SJCRH30 (cell line): Measurements from ENCODE around the gene ARHGAP26. TPM values are rescaled to one million over a fixed set of nuclear protein-coding genes. Genes with fewer than 3 reads are reported as not detected.

ENCODE experiments used
- DNase-seq, 2 experiments: peaks; one replicate each; pipeline ENCODE4 v3.0.0-alpha.2; 2015 to 2020
- H3K27ac ChIP-seq: fragments of 250-450 bp; sonication (Bioruptor Pico); 2 replicates; pipeline ENCODE4 v1.5.1; 2020; ENCODE audit warnings: mild to moderate bottlenecking, moderate library complexity
- H3K27me3 ChIP-seq: fragments of 250-450 bp; sonication (Bioruptor Pico); 2 replicates; pipeline ENCODE4 v1.5.1; 2020; ENCODE audit warnings: mild to moderate bottlenecking, moderate library complexity
- H3K36me3 ChIP-seq: fragments of 250-450 bp; sonication (Bioruptor Pico); 2 replicates; pipeline ENCODE4 v1.5.1; 2020; ENCODE audit warnings: mild to moderate bottlenecking, moderate library complexity
- H3K4me1 ChIP-seq: fragments of 250-450 bp; sonication (Bioruptor Pico); 2 replicates; pipeline ENCODE4 v1.5.1; 2020; ENCODE audit warnings: mild to moderate bottlenecking, moderate library complexity
- H3K4me3 ChIP-seq: fragments of 250-450 bp; sonication (Bioruptor Pico); 2 replicates; pipeline ENCODE4 v1.5.1; 2020; ENCODE audit warnings: mild to moderate bottlenecking, moderate library complexity
- H3K9me3 ChIP-seq: fragments of 250-450 bp; sonication (Bioruptor Pico); replicated peaks from 2 replicates; pipeline ENCODE4 v1.5.1; 2020; ENCODE audit warnings: mild to moderate bottlenecking, moderate library complexity
- total RNA-seq: library from RNA; depleted of rRNA; stranded (reverse); fragments of >200 nt; shearing (Covaris generic); gene quantifications from 2 replicates; pipeline ENCODE4 v1.2.3, GENCODE V29; 2014

The ARHGAP26 gene
- total RNA-seq, 1 experiment from 2014 or later: 16.9 TPM

DNA sequence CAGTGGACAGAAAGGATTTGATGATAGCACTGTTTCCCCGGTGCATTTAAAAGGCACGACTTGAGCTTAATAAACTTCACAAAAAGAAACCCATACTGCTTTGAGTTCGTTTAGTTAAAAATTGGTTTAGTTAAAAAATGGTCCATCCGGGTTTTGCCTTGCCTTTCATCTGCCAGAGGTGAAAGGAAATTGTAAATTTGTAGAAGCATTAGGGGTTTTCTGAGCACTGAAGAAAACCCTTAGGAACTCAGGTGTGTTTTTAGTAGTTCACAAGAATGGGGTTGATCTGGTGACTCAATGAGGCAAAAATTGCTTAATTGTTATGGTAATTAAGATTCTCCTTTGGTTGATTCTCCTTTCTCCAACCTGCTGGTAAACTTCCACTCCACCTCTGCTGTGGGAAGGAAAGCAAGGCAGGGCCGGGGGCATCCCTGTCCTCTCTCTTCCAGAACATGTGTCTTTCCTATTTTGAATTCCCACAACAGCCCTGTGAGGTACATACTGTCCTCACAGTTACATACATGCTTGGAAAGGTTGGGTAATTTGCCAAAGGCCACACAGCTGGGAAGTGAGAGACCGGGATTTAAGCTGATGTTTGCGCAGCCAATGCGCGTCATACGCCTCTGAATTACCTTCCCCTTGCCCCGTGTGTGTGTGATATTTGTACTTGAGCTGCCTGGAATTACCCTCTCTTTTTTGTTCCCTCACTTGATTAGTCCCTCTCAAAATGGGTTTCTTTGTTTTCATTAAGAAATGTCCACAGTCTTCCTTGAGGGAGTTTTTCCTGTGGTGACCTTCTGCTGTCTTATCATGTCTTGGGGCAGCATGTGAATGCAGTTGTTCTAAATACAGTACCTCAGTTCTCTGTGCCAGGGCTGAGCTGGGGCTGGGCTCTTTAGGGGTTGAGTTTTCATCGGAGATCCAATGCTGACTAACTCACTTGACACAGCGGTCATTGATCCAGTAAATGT is 94.4 kb downstream of the ARHGAP26 start:
- no peak for DNase-seq
- Histone ChIP-seq H3K9me3 (no peaks in the 10 kb centered on the region), H3K27me3 (no peaks in the 10 kb centered on the region), H3K4me1 (peaks cover 7% of the 10 kb centered on the region; the same call in 1 of the 2 replicates), H3K36me3 (no peaks in the 10 kb centered on the region), H3K4me3 (no peak overlapping the region), H3K27ac (no peak overlapping the region)

DNA sequence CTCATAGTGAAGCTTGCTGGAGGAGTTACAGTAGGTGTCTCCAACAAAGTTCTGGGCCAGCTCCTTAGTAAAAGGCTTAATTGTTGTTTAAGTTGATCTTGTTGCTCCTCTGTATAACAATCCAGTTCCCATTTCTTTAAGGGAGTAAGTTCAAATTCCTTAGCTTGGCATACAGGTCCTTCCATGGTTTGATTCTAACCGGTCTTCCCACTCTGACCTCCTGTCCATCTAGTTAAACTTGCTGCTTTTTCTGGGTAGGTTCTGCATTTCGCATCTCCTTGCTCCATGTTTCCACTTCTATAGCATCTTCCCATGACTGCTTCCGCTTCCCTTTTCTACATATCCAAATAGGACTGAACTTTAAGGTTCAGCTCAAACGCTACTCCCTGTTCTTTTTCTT is 95.5 kb downstream of the ARHGAP26 start:
- Histone ChIP-seq H3K27ac (no peak overlapping the region), H3K4me1 (peaks cover 16% of the 10 kb centered on the region), H3K4me3 (no peak overlapping the region), H3K27me3 (no peaks in the 10 kb centered on the region), H3K36me3 (no peaks in the 10 kb centered on the region), H3K9me3 (no peaks in the 10 kb centered on the region)
- no peak for DNase-seq

DNA sequence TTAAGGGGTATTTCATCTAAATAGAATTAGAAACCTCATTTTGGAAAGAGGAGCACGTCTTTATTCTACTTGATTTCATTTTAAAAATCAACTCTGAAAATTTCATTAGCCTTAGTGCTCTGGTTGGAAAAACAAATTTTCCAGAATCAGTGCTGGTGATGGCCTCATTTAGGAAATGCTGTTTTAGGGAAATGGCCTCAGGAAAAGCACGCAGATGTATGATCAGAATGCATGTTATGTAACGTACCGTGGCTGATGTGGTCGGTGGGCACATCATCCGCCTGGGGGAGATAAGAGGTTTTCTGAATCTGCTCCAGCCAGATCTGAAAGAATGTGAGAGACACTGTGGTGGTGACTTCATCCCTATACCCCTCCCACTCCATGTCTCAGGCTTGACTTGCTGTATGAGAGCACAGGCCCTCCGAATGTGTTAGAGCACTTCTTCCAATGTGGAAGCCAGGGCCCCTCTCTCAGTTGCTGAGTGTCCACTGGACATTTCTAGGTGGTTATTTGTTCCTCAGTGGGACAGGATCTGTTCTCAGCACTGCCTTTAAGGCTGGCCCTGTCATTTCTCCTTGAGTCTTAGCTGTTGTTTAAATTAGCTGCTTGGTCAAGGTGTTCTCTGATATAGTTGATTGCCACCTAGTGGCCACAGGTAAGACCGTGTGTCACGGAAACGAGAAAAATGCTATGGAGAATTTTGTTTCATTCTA is 96.5 kb downstream of the ARHGAP26 start:
- Histone ChIP-seq H3K27me3 (no peaks in the 10 kb centered on the region), H3K36me3 (no peaks in the 10 kb centered on the region), H3K4me1 (peaks cover 22% of the 10 kb centered on the region), H3K27ac (no peak overlapping the region), H3K9me3 (no peaks in the 10 kb centered on the region), H3K4me3 (no peak overlapping the region)
- peak; percentile 54 to 74 for DNase-seq

DNA sequence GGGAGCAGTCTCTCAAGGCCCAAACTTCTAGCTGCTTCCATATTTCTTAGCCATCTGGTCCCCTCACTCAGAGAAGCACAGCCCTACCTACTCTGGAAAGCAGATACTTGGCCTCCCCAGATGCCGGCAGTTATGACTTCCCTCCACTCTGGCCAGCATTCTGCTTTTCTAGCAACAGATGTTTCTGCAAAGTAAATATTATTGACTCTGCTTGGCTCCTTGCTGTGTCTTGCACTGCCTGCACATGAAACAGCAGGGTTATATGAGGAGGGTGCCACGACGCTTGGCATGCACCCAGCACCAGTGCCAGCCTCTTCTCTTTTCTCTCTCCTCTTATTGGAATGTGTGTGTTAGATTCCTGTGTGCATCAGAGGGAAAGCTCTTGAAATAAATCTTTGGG is 99.7 kb downstream of the ARHGAP26 start:
- Histone ChIP-seq H3K27me3 (no peaks in the 10 kb centered on the region), H3K4me1 (peaks cover 35% of the 10 kb centered on the region), H3K9me3 (no peaks in the 10 kb centered on the region), H3K36me3 (no peaks in the 10 kb centered on the region), H3K27ac (no peak overlapping the region), H3K4me3 (no peak overlapping the region)
- DNase-seq: peak; percentile 44 to 71

DNA sequence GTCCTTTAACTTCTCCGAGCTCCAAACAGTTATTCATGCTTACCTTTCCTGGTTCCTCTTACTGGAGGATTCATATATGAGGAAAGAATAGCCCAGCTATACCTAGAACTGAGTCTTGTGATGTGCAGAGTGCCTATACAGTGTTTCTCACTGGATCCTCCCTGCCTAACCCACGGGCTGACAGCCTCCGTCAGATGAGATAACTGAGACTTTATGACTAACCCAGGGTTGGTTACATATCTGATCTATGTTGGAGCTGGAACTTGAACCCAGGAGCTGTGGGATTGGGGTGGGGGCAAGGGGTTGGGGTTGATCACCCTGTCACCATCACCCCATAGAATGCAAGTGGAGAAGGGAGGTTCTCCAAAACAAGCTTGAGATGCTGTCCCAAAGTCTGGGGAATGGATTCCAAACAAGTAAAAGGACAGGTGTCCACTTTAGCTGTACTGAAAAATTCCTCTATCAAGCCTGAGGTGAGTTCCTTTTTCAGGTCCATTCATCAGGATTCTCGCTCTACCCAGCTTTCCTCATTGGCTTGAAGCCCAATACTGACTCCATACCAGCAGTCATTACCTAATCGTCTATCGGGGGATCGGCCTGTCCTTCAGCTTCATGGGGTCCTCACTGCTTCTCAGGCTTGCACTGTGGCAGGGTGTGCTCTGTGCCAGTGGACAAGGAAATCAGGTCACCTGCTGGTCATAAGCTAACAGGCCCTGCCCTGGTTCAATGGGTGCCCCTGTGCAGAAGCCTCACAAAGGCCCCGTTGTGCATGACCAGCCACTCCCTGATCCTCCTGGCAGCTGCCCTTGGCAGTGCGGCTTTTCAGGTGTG is 100.6 kb downstream of the ARHGAP26 start:
- Histone ChIP-seq H3K27ac (no peak overlapping the region), H3K4me3 (no peak overlapping the region), H3K27me3 (no peaks in the 10 kb centered on the region), H3K36me3 (no peaks in the 10 kb centered on the region), H3K9me3 (no peaks in the 10 kb centered on the region), H3K4me1 (peaks cover 35% of the 10 kb centered on the region)
- no peak for DNase-seq

DNA sequence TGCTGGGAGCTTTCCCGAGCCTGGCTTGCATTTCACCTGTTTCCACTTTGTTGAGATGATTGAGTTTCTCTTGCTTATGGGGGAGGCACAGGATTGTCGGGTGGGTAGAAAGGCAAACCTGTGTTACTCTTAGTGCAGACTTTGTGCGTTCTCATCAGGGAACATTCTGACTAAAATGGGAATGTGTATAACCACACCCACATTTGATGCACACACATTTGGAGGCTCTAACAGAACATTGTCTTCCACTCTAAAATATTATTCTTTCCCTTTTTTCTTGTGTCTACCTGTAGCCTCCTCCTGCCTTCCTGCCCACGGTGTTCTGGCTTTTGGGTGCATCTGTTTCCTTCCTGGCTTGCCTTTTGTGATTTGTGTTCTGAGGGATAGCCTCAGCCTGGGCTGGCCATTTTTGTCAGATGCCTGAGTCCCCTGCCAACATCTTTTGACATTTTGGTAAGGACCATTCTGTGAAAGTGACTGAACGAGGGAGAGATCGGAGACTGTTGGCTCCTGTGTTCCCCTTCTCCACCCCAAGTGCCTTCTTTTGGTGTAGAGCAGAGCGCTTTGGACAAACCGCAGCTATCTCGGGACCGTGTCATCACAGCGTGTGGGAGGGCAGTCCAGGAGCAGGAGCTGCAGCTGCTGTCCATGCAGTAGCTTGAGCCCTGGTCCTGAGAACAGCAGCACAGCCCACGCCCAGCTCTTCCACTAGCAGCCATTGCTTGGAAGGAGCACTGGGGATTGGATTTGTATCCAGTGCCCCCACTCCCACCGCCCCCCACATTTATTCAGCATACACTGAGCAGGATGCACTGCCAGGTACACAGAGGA is 101.4 kb downstream of the ARHGAP26 start:
- Histone ChIP-seq H3K36me3 (no peaks in the 10 kb centered on the region), H3K4me3 (no peak overlapping the region), H3K4me1 (peaks cover 31% of the 10 kb centered on the region), H3K27me3 (no peaks in the 10 kb centered on the region), H3K27ac (no peak overlapping the region), H3K9me3 (no peaks in the 10 kb centered on the region)
- peak; percentile 68 to 75 for DNase-seq

DNA sequence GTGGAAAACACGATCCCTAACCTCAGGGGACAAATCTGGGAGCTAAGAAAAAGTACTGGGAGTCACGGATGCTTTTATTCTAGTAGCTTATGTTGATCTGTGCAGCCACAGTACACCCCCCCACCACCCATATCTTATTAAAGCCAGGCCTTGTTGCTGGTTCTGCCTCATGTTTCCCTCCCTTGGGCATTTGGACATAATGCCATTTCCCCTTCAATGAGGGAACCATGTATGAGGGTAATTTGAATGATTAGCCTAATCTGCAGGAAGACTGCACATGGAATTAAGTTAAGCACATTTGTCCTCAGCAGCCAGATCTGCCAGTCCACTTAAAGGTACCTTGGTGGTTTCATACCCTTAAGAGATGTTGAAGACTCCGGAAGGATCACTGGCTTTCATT is 102.0 kb downstream of the ARHGAP26 start:
- H3K27me3 ChIP-seq: no peaks in the 10 kb centered on the region
- no peaks in the 10 kb centered on the region for H3K36me3 ChIP-seq
- DNase-seq: no peak
- no peaks in the 10 kb centered on the region for H3K9me3 ChIP-seq
- H3K4me1 ChIP-seq: peaks cover 31% of the 10 kb centered on the region
- H3K27ac ChIP-seq: no peak overlapping the region
- H3K4me3 ChIP-seq: no peak overlapping the region

DNA sequence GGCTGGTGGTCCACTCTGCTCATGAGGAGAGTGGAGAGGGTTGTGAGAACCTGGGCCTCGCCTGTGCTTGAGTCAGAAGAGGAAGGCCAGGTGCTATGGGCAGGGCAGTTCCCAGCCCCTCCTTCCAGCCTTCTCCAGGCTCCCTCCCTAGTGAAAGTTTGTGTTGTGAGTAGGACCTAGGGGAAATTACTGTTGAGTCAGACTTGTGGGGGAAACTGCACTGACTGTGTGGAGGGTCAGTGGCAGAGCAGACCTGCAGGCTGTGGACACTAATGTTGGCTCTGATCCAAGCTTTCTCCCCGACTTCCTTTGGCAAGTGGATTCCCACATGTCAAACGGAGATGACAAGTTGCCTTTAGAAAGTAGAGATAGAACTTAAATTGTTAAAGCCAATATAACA is 102.6 kb downstream of the ARHGAP26 start:
- DNase-seq: no peak
- Histone ChIP-seq H3K4me3 (no peak overlapping the region), H3K4me1 (peaks cover 31% of the 10 kb centered on the region), H3K27me3 (no peaks in the 10 kb centered on the region), H3K9me3 (no peaks in the 10 kb centered on the region), H3K27ac (no peak overlapping the region), H3K36me3 (no peaks in the 10 kb centered on the region)

DNA sequence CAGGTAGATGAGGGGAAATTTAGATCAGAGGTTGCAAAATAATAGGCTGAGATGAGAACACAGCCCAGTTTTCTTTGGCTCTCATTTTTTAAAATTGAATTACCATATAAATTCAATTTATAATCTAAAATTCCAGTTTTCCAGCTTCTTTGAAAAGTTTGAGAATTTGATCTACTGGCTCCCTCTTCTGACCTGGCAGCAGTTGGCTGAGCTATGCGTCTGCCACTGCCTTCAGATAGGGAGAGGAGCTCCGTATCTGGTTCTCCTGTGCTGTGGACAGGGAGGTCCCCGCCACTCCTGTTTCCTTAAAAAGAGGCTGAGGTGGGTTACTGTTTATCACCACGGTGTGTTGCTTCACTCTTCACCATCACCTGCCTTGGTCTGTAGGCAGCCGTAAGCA is 103.7 kb downstream of the ARHGAP26 start:
- H3K9me3 ChIP-seq: no peaks in the 10 kb centered on the region
- peaks cover 31% of the 10 kb centered on the region for H3K4me1 ChIP-seq
- no peaks in the 10 kb centered on the region for H3K27me3 ChIP-seq
- H3K4me3 ChIP-seq: no peak overlapping the region
- no peaks in the 10 kb centered on the region for H3K36me3 ChIP-seq
- DNase-seq: no peak
- no peak overlapping the region for H3K27ac ChIP-seq

DNA sequence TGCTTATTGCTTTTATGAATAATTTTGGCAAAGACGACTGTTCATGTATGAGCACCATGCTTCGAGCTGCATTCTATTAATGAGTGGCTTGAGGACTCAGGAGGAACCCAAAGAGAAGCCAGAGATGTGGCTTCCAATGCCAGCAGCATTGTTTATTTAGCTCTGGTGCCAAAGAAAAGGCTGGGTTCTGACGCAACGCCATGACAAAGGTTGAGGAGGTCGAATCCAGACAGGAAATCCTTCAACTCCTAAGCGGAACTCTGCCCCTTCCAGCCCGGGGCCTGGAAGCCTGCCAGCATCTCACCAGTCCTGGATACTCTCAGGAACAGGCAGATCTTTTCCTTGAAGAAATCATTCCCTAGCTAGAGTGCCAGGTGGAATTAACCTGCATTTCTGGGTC is 104.4 kb downstream of the ARHGAP26 start:
- H3K4me3 ChIP-seq: no peak overlapping the region
- H3K4me1 ChIP-seq: peaks cover 29% of the 10 kb centered on the region
- no peaks in the 10 kb centered on the region for H3K9me3 ChIP-seq
- no peak for DNase-seq
- no peaks in the 10 kb centered on the region for H3K36me3 ChIP-seq
- no peaks in the 10 kb centered on the region for H3K27me3 ChIP-seq
- H3K27ac ChIP-seq: no peak overlapping the region

DNA sequence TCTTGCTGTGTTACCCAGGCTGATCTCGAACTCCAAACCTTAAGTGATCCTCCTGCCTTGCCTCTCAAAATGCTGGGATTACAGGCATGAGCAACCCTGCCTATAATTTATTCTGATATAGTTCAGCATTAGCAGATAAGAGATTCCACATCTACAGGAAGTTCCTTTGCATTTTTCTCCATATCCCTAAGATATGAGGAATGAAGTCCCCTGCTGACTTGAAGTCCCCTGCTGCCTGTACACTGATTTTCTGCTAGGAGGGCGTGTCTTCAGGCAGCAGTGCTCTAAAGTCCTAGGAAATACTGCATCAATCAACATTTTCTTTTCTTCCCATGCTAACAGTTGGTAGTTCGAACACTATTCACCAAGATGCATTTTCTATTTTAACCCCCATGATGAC is 105.8 kb downstream of the ARHGAP26 start:
- Histone ChIP-seq H3K9me3 (no peaks in the 10 kb centered on the region), H3K4me1 (peaks cover 19% of the 10 kb centered on the region), H3K27ac (no peak overlapping the region), H3K4me3 (no peak overlapping the region), H3K27me3 (no peaks in the 10 kb centered on the region), H3K36me3 (no peaks in the 10 kb centered on the region)
- no peak for DNase-seq

DNA sequence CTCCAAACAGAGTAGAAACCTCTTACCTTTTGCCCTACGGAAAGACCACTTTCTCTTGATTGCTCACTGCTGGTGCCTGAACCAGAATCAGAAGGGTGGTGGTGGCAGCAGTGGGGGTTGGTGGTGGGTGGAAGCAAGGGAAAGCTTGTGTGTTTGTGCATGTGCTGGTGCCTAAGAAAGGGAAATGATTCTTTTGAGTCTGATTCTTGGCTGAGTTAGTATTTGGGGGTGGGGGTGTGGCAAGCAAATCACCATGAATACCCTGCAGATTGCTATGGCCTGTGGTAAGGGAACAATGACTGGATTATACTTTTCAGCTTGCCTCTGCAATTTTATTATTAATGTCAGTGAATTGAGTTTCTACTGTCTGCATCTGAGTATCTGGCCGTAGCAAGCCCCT is 106.6 kb downstream of the ARHGAP26 start:
- H3K4me1 ChIP-seq: peaks cover 13% of the 10 kb centered on the region
- no peaks in the 10 kb centered on the region for H3K27me3 ChIP-seq
- H3K9me3 ChIP-seq: no peaks in the 10 kb centered on the region
- H3K4me3 ChIP-seq: no peak overlapping the region
- H3K36me3 ChIP-seq: no peaks in the 10 kb centered on the region
- no peak overlapping the region for H3K27ac ChIP-seq
- DNase-seq: no peak

DNA sequence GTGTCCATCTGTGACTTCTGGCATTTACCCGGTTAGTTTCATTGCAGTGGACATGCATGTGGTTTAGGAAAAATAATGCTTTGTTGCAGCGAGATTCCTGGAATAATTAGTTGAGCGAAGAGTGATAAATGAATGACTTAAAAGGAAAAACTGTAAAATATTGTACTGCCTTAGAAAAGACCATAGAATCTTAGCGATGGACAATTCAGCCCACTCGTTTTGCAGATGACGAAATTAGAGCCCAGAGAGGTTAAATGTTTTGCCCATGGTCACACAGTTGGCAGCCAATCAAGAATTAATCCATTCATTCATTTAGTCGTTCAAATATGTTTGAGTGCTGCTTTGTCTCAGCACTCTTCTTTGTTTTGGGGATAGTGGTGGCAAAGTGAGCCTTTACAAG is 107.9 kb downstream of the ARHGAP26 start:
- Histone ChIP-seq H3K4me3 (no peak overlapping the region), H3K27ac (no peak overlapping the region), H3K9me3 (no peaks in the 10 kb centered on the region), H3K4me1 (peaks cover under 1% of the 10 kb centered on the region), H3K27me3 (no peaks in the 10 kb centered on the region), H3K36me3 (no peaks in the 10 kb centered on the region)
- DNase-seq: no peak

DNA sequence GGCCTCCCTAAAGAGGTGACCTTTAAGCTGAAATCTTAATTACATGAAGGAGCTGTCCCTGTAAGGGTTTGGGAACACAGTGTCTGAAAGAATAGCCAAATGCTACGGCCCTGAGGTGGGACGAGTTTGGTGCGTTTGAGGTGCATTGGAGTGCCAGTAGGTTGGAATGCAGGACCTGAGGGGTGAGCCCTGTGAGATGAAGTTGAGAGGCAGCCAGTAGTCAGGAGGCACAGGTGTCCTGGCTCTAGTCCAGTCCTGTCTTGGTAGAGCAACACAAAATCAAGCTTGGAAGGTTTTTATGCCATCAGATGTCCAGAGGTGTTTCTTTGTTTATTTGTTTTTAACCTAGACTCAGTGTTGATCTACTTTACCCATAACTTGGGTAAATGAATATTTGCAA is 108.5 kb downstream of the ARHGAP26 start:
- no peak overlapping the region for H3K4me3 ChIP-seq
- H3K27me3 ChIP-seq: no peaks in the 10 kb centered on the region
- no peak overlapping the region for H3K27ac ChIP-seq
- H3K9me3 ChIP-seq: no peaks in the 10 kb centered on the region
- no peaks in the 10 kb centered on the region; the same call in 1 of the 2 replicates for H3K4me1 ChIP-seq
- H3K36me3 ChIP-seq: no peaks in the 10 kb centered on the region
- DNase-seq: no peak
